Amniotic stem cell (primary cell): ENCODE measurements around the gene OPALIN.
"Not testable (repeated sequence)": the region's sequence is repeated elsewhere in the genome, so short reads cannot be mapped to it uniquely, and the experiment has no call there.

Source experiments
- DNase-seq: peaks from one replicate; lab custom pipeline; 2025; lab: John Stamatoyannopoulos, UW

Gene OPALIN

DNA sequence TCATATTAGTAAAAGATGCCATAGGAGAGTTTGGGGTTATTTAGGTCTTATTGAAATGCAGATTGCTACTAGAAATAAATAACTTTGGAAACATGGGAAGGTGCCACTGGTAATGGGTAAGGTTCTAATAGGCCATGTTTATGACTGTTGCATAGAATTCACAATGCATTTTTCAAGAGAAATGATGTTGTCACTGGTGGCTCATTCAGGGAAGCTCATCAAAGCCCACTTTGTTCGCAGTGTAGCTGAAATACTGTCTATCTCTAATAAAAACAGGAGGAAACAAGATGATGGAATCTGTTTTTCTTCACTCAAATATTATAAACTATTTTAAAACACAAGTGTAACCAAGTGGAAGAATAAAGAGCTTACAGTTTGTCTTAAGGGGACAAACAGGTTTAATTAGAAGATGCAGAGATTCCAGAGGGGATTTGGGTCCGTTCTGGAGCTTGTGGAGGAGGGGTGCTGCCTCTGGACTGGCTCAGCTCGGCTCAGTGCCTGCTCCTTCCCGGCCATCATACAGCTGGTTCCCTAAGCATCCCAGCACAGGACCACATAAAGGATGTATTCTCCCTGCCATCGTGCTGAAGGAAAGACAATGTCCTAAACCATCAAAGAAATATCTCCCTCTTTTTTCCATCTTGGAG, 20.4 kb downstream of the OPALIN start:
- no peak for DNase-seq

GRCh38 chr10:96337106-96337505, 21.7 kb downstream of the OPALIN start:
- DNase-seq = no peak

GRCh38 chr10:96334616-96335526, 23.9 kb downstream of the OPALIN start:
- peak; percentile 21 for DNase-seq

DNA sequence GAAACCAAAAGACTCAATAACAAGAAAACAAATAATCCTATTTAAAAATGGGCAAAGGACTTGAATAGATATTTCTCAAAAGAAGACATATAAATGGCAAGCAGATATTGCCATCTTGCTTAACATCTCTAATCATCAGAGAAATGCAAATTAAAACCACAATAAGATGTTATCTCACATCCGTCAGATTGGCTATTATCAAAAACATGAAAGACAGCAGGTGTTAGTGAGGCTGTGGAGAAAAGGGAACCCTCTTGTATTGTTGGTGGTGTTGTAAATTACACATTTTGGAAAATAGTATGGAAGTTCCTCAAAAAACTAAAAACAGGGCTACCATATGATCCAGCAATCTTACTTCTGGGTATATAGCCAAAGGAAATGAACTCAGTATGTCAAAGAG, 25.7 kb downstream of the OPALIN start:
- no peak for DNase-seq

DNA sequence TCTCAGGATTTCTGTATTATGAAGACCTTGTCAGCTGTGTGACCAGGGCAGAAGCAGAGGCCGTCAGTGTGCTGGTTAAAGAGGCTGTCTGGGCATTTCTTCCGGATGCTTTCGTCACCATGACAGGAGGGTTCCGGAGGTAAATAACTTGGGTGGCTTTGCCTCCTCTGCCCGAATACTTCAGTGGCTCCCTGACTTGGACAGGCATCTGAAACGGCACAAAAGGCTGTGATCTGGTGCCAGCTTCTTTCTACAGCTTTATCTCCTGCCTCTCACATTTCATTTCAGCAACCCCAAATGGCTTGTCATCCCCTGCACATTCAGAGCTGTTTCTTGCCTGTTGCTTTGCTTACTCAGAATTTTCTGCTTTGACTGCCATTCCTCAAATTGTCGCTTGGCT, 31.3 kb downstream of the OPALIN start:
- DNase-seq = no peak

GRCh38 chr10:96325719-96326373, 33.0 kb downstream of the OPALIN start:
- DNase-seq = no peak

- DNase-seq = no peak
Measured at GRCh38 chr10:96324447-96324846, 34.4 kb downstream of the OPALIN start.

DNA sequence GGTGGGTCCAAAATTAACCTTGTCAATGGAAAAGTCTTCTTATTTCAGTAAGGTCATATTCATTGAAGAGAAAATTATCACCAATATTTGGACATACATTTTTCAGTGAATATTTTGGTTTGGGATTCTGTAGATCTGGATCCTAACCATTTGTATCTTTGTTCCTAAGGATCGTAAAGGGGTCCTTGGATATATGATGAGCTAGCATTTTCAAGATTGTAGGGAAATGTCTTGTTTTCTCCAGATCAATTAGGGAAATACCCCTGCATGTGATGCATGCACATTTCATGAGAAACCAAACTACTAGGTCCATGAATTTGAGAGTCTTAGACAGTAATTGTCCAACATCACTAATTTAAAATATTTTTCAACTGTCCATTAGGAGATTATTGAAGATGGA, 36.5 kb downstream of the OPALIN start:
- DNase-seq = no peak

DNA sequence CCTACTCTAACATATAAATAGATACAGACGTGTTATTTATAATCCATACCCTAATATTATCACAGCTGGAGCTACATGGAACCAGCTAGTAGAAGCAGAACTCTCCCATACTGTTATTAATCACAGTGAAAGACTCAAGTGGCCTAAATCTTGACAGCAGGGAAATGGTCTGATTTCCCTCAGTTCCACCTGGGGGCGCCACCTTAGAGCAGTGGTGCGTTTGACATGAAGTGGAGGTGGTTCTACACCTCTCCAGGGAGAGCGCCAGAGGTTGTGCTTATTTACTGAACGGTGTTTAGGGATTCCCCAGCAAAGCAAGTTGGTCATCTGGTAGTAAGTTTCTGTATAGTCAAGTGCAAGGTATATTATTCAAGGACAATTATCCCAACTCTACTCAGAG, 37.0 kb downstream of the OPALIN start:
- no peak for DNase-seq

GRCh38 chr10:96319754-96320474, 38.9 kb downstream of the OPALIN start:
- no peak for DNase-seq

DNA sequence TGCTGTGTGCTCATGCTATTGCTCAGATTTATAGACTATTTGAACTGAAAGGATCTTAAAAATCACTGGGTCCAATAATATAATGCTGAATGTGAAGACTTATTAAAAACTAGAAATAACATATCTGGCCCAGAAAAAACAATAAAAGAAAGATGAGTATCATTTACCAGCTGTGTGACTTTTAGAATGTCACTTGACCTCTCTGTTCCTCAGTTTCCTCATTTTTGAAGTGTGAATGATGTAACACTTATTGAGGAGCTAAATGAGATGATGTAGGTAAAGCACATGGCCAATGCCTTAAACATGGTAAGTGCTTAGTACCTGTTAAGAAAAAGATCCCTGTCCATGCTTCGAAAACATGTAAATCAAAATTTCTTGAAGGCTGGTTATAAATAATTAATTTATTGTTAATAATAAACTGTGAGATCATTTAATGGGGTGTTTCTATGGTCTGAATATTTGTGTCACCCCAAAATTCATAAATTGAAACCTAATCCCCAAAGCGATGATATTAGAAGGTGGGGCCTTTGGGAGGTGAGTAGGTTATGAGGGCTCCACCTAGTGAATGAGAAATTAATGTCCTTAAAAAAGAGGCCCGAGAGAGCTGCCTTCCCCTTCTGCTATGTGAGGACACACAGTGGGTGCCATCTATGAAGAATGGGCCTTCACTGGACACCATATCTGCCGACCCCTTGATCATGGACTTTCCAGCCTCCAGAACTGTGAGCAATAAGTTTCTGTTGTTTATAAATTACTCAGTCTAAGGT, 41.6 kb downstream of the OPALIN start:
- DNase-seq = no peak

DNA sequence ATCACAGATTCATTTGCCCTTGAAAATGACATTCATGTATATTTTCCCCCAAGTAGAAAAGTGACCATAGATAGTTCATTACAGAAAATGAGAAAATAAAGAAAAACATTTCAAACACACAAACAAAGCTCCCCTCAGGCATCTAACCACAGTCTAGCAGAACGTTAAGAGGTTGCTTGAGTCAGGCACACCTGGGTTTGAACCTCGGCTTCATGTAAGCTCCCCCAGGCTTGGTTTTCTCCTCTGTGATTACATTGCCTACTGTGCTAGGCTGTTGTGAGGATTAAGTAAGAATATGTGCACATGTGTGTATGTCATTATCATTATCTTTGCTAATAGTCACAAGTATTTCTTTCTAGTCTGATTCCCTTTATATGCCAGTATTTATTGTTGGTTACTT, 45.5 kb downstream of the OPALIN start:
- no peak for DNase-seq

DNA sequence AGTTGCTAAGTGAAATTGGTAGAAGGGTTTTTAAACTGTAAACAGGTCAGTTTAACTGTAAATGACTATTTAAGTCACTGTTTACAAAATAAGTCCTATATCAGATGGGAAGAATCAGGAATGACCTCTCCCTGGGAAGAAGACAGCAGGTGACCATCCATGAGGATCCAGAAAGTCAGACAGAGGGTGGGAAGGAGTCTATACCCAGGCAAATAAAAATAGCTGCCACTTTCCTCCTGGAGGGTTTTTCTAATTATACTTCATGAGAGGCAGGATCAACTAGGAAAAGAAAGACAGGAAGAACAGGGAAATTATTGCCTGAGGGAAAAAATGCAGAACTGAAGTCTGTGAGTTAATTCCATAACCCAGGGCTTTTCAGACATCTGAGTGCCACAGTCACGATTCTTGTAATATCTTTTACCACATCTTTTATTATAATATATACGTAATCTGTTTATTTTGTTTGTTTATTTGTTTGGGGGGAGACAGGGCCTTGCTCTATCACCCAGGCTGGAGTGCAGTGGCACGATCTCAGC, 47.6 kb downstream of the OPALIN start:
- no peak for DNase-seq

- DNase-seq = no peak
Measured at GRCh38 chr10:96310321-96310669, 48.5 kb downstream of the OPALIN start.

GRCh38 chr10:96309628-96310320, 49.0 kb downstream of the OPALIN start:
- no peak for DNase-seq

DNA sequence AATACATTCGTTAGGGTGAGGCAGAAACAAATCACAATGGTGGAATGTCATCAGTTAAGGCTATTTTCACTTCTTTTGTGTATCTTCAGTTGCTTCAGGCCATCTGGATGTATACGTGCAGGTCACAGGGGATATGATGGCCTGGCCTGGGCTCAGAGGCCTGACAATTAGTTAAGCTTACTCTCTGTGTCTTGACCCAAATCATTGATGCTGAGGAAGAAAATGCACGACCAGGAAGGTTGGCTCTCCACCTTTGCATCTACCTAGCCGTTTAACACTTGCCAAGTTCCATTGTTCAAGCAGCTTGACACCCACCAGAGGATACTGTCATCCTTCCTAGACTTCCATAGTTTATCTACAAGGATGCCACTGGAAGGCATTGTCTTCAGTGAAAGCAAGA, 49.9 kb downstream of the OPALIN start:
- DNase-seq = not testable (repeated sequence)

GRCh38 chr10:96306516-96306915, 52.3 kb downstream of the OPALIN start:
- no peak for DNase-seq

DNA sequence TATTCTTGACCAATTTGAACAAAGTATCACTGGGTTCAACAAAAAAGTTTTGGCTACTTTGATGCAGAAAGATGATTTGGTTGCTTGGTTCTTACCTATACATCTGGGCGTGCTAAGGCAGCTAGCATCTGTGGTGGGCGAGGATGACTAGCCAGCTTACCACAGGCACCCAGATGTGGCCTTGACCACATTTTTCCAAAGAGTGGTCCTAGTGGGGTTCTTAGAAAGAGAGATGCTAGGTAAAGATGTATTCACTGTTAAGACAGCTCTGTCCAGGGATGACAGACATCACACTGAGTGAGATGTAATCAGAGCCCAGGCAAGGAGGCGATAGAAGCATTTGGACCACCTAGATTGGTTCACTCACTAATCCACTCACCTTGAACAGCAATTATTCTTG, 53.8 kb downstream of the OPALIN start:
- DNase-seq = no peak

DNA sequence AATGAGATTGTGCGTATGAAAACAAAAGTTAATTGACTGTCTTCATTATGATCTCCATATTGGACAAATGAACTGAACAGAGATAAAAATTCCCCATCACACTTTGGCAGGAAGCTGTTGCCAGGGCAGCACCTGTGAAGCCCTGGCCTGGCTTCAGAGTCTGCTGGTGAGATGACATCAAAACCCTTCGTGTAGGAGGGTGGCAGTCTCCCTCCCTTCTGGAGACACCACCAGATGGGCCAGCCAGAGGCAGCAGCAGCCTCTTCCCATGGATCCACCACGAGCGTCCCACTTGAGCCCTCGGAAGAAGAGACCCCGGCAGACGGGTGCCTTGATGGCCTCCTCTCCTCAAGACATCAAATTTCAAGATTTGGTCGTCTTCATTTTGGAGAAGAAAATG, 54.6 kb downstream of the OPALIN start, which contains the start of gene DNTT:
Gene DNTT, plus strand, starts transcription at position 205 of the 400 bp plus-strand sequence. Its CDS starts 64 bp downstream, at position 269.
- no peak for DNase-seq

DNA sequence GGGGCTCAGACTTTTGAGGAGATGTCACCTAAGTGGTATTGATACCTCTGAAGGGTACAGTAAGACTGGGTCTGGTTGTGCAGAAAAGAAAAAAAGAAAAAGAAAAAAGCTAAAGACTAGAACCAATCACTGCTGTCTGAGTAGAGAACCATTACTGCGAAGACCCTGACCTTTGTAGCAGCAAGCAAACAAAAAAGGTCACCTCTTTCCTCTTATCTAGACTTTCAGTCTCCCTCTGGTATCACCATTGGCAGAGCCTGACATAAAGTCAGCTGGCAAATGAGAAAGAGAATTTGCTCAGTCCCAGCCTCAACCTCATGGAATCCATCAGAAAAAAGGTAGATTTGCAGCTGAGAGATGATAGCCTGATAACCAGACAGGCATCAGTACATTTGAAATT, 57.2 kb downstream of the OPALIN start:
- DNase-seq = no peak

DNA sequence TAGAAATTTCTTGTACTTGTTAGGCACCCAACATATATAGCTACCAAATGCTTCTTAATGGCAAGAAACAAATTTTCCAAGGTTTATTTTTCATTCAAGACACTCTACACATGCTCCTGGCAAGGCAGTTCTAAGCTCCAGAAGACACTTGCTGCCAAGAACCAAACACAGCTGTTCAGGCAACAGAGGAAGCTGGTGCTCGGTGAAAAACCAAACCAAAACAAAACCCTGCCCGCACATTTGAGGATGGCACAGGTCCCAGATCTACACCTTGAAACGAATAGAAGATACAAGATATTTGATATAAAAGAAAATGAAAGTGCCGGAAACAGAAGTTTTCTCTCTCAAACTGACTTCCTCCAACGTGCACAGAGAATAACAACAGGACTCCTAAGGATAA, 59.4 kb downstream of the OPALIN start:
- no peak for DNase-seq
